Lung (tissue), 12 donors: Measurements from ENCODE around the gene SIX5. TPM values are rescaled to one million over a fixed set of nuclear protein-coding genes. Genes with fewer than 3 reads are reported as not detected.
"Not testable (repeated sequence)": the region's sequence is repeated elsewhere in the genome, so short reads cannot be mapped to it uniquely, and the experiment has no call there.

Experiments used
- ATAC-seq: fragments of 200-7000 bp; cut with Tn5 transposase; one replicate; pipeline ENCODE4 v1.9.1; 2020; ENCODE audit warnings: moderate number of reproducible peaks; ENCODE audit not compliant: insufficient read depth, low FRiP score
- DNase-seq, 3 donors: peaks; one replicate each; pipeline ENCODE4 v3.0.0-alpha.2; 2013 to 2017
- H3K27ac ChIP-seq, 2 donors: one replicate each; pipeline ENCODE4 v1.5.1; 2013; ENCODE audit warnings: mild to moderate bottlenecking in 2 of 2, moderate library complexity in 2 of 2, control low read depth in 1 of 2, inconsistent platforms in 1 of 2, low read depth in 1 of 2, low read length in 1 of 2
- H3K27me3 ChIP-seq, 3 donors: one replicate each; pipeline ENCODE4 v1.5.1; 2013; ENCODE audit warnings: low read length in 2 of 3; ENCODE audit not compliant: control insufficient read depth in 3 of 3, insufficient read depth in 3 of 3
- H3K36me3 ChIP-seq, 4 donors: one replicate each; pipeline ENCODE4 v1.5.1; 2013; ENCODE audit warnings: low read length in 4 of 4, mild to moderate bottlenecking in 1 of 4, moderate library complexity in 1 of 4; ENCODE audit not compliant: control insufficient read depth in 4 of 4, insufficient read depth in 4 of 4
- H3K4me1 ChIP-seq, 5 donors: one replicate each; pipeline ENCODE4 v1.5.1; 2013; ENCODE audit warnings: low read length in 5 of 5, mild to moderate bottlenecking in 2 of 5, moderate library complexity in 1 of 5; ENCODE audit not compliant: control insufficient read depth in 5 of 5, insufficient read depth in 5 of 5
- H3K4me3 ChIP-seq: one replicate; pipeline ENCODE4 v1.5.1; 2013; ENCODE audit warnings: mild to moderate bottlenecking, control low read depth, moderate library complexity
- H3K9ac ChIP-seq, 2 donors: one replicate each; pipeline ENCODE4 v1.5.1; 2013; ENCODE audit warnings: low read length in 2 of 2, control low read depth in 1 of 2; ENCODE audit not compliant: insufficient read depth in 1 of 2
- H3K9me3 ChIP-seq, 4 donors: one replicate each; pipeline ENCODE4 v1.5.1; 2013; ENCODE audit warnings: low read length in 3 of 4, mild to moderate bottlenecking in 1 of 4, moderate library complexity in 1 of 4; ENCODE audit not compliant: control insufficient read depth in 4 of 4, insufficient read depth in 3 of 4
- WGBS, 2 donors: extraction: QIAGEN DNeasy Blood & Tissue Kit; methylation state at CpG; one replicate each; pipeline ENCODE4 v1.1.7; 2013; 5-methylcytosine and 5-hydroxymethylcytosine counted together
- polyA plus RNA-seq, 2 donors: library from polyadenylated mRNA; stranded (reverse); fragments of 200-250 nt; gene quantifications; one replicate each; pipeline ENCODE4 v1.2.1, GENCODE V29; 2013
- total RNA-seq, 2 donors: library from RNA; depleted of rRNA in 1 of 2; stranded (reverse); fragments of >200 nt in 1 of 2; gene quantifications; one replicate each; pipeline ENCODE4 v1.2.1, GENCODE V29; 2014 to 2021
- TF ChIP-seq, protein P1 (sequence below): IDR thresholded peaks from 2 replicates; pipeline ENCODE4 v1.5.1; 2012; ENCODE audit warnings: mild to moderate bottlenecking; ENCODE audit errors: control extremely low read depth, extremely low read depth
- donor health status: control.
- donor health status: control.
- donor health status: Bipolar disorder and iron deficiency.
- donor health status: healthy.
- donor health status: DM: yes; HTN: yes; CAD: no.

Gene SIX5
- total and polyA plus RNA-seq, 4 donors: 11.7 to 17.4 (median 13.1) TPM

DNA sequence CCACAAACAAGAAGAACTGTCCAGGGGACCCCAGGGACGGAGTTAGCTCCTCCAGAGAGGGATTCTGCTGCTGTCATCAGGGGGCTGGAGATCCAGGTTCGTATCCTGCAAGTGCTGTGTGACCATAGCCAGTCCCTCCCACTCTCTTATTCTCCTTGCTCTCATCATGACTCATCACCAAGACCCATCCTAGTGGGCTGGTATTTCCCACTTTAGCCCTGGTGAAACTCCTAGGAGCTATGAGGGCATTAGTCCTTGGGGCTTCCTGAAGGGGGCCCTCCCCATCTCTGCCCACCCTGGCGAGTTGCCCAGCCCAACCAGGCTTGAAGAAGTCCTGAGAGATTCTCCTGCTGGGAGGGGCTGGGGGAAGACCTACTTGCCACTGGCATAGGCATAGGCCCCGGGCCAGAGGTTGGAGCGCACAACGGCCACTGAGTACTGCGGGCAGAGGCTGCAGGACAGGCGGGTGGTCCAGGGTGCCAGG is 31.1 kb upstream of the SIX5 start:
- H3K36me3 ChIP-seq: no peaks in the 10 kb centered on the region
- WGBS, 2 donors: 79 to 86% methylated on average over 8 of the region's 8 CpGs
- no peak overlapping the region for H3K27ac ChIP-seq
- H3K9ac ChIP-seq: no peak overlapping the region
- no peak for ATAC-seq
- TF ChIP-seq, protein P1, sequence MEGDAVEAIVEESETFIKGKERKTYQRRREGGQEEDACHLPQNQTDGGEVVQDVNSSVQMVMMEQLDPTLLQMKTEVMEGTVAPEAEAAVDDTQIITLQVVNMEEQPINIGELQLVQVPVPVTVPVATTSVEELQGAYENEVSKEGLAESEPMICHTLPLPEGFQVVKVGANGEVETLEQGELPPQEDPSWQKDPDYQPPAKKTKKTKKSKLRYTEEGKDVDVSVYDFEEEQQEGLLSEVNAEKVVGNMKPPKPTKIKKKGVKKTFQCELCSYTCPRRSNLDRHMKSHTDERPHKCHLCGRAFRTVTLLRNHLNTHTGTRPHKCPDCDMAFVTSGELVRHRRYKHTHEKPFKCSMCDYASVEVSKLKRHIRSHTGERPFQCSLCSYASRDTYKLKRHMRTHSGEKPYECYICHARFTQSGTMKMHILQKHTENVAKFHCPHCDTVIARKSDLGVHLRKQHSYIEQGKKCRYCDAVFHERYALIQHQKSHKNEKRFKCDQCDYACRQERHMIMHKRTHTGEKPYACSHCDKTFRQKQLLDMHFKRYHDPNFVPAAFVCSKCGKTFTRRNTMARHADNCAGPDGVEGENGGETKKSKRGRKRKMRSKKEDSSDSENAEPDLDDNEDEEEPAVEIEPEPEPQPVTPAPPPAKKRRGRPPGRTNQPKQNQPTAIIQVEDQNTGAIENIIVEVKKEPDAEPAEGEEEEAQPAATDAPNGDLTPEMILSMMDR: no peak
- H3K4me1 ChIP-seq: no peaks in the 10 kb centered on the region
- no peaks in the 10 kb centered on the region for H3K27me3 ChIP-seq
- no peaks in the 10 kb centered on the region for H3K9me3 ChIP-seq
- no peak overlapping the region for H3K4me3 ChIP-seq
- DNase-seq: no peak

DNA sequence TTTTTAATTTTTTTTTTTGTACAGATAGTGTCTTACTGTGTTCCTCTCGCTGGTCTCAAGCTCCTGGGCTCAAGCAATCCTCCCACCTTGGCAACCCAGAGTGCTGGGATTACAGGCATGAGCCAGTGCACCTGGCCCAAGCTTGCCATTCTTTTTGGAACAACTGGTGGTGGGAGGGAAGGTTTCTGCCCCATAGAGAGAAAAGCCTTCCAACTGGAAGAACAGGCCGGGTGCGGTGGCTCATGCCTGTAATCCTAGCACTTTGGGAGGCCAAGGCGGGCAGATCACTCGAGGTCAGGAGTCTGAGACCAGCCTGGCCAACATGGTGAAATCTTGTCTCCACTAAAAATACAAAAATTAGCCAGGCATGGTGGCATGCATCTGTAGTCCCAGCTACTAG is 30.5 kb upstream of the SIX5 start:
- H3K9me3 ChIP-seq, ATAC-seq, H3K27me3 ChIP-seq, H3K27ac ChIP-seq, H3K4me3 ChIP-seq, H3K36me3 ChIP-seq, DNase-seq, H3K9ac ChIP-seq, H3K4me1 ChIP-seq: not testable (repeated sequence)
- WGBS, 2 donors: 80 to 93% methylated on average over 5 of the region's 5 CpGs

DNA sequence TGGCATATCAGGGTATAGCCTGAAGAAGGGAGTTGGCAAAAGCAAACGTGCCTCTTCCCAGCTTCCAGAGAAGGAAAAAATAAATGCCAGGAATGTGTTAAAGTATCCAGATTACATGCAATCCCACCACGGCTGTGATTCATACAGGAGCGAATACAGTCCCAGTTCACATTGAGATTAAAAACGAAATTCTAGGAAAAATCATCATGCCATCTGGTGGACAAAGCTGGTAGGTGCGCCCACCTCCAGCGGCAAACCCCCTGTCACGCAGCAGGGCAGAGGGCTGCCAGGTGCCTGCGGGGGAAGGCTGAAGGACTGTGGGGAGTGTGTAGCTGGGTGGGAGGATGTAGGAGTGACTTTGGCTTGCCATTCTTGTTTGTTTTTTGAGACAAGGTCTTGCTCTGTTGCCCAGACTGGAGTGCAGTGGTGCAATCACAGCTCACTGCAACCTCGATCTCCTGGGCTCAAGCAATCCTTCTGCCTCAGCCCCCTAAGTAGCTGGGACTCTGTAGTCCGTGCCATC is 30.0 kb upstream of the SIX5 start:
- DNase-seq (peak; percentile 69 to 72 (median 70)), ATAC-seq (peak; percentile 82)
- TF ChIP-seq, protein P1: peak; percentile 60
- no peaks in the 10 kb centered on the region for H3K36me3 ChIP-seq
- H3K4me1 ChIP-seq: no peaks in the 10 kb centered on the region
- 7 to 10% methylated on average over 10 of the region's 10 CpGs for WGBS, 2 donors
- H3K27me3 ChIP-seq: no peaks in the 10 kb centered on the region
- H3K27ac ChIP-seq: no peak overlapping the region
- H3K4me3 ChIP-seq: no peak overlapping the region
- no peaks in the 10 kb centered on the region for H3K9me3 ChIP-seq
- H3K9ac ChIP-seq: no peak overlapping the region

DNA sequence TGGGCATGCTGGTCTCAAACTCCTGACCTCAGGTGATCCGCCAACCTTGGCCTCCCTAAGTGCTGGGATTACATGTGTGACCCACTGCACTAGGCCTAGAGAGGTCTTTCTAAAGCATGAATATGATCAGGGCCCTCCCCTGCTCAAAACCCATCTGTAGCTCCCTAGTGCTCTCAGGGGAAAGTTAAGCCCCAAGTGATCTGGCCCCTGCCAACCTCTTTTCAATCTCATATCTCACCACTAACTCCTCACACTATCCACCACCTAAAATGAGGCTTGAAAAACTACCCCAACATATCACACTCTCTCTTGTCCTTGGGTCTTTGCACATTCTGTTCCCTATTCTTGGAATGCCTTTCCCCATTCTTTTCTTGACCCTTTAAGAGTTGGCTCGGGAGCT is 25.6 kb upstream of the SIX5 start:
- no peak for DNase-seq
- TF ChIP-seq, protein P1: no peak
- H3K4me1 ChIP-seq: peaks cover 0 to 16% (median 7%) of the 10 kb centered on the region in 5 donors
- peaks cover 0 to 4% (median 0%) of the 10 kb centered on the region in 4 donors for H3K36me3 ChIP-seq
- H3K27me3 ChIP-seq: no peaks in the 10 kb centered on the region
- no peak overlapping the region for H3K4me3 ChIP-seq
- 79 to 88% methylated on average over 2 of the region's 2 CpGs for WGBS, 2 donors
- H3K27ac ChIP-seq: no peak overlapping the region
- no peak for ATAC-seq
- no peak overlapping the region for H3K9ac ChIP-seq
- H3K9me3 ChIP-seq: no peaks in the 10 kb centered on the region
